IMR-90 (cell line): ENCODE measurements around the gene VSNL1.

Experiments
- CHD1 ChIP-seq: IDR thresholded peaks from 2 replicates; pipeline ENCODE4 v1.6.1; 2012; ENCODE audit warnings: low read depth, low read length, improper control_type of control experiment
- CTCF ChIP-seq: conservative IDR thresholded peaks from 2 replicates; pipeline ENCODE4 v1.5.1; 2012; ENCODE audit warnings: mild to moderate bottlenecking, low read depth, low read length, improper control_type of control experiment
- ELK1 ChIP-seq: fragments of 150-350 bp; IDR thresholded peaks from 2 replicates; pipeline ENCODE4 v1.6.1; 2016; ENCODE audit warnings: low read depth, mild to moderate bottlenecking, low read length, moderate library complexity, borderline replicate concordance
- MAZ ChIP-seq: IDR thresholded peaks from 2 replicates; pipeline ENCODE4 v1.6.1; 2012; ENCODE audit warnings: low read depth, mild to moderate bottlenecking, low read length, improper control_type of control experiment, moderate library complexity, borderline replicate concordance
- POLR2A ChIP-seq: IDR thresholded peaks from 2 replicates; pipeline ENCODE4 v1.6.1; 2012; ENCODE audit warnings: mild to moderate bottlenecking, low read depth, low read length
- RAD21 ChIP-seq: IDR thresholded peaks from 2 replicates; pipeline ENCODE4 v1.6.1; 2012; ENCODE audit warnings: low read length, improper control_type of control experiment
- RCOR1 ChIP-seq: IDR thresholded peaks from 2 replicates; pipeline ENCODE4 v1.6.1; 2012; ENCODE audit warnings: mild to moderate bottlenecking, low read length, improper control_type of control experiment; ENCODE audit not compliant: insufficient replicate concordance
- RFX5 ChIP-seq: IDR thresholded peaks from 2 replicates; pipeline ENCODE4 v1.8.0; 2012; ENCODE audit warnings: low read depth, mild to moderate bottlenecking, low read length, moderate library complexity

GRCh38 chr2:17522303-17522702 lies 18.2 kb upstream of the VSNL1 start:
- TF ChIP-seq RAD21 = no peak
- no peak for TF ChIP-seq RFX5
- TF ChIP-seq CTCF = no peak
- TF ChIP-seq ELK1 = no peak
- no peak for TF ChIP-seq POLR2A
- TF ChIP-seq RCOR1 = no peak
- no peak for TF ChIP-seq CHD1
- TF ChIP-seq MAZ = no peak
